Measurements from ENCODE around the gene CS.
A peak's percentile ranks its signal among the peaks of the same experiment; 100 is the strongest.
"Not testable (repeated sequence)": the region's sequence is repeated elsewhere in the genome, so short reads cannot be mapped to it uniquely, and the experiment has no call there.

The CS gene

DNA sequence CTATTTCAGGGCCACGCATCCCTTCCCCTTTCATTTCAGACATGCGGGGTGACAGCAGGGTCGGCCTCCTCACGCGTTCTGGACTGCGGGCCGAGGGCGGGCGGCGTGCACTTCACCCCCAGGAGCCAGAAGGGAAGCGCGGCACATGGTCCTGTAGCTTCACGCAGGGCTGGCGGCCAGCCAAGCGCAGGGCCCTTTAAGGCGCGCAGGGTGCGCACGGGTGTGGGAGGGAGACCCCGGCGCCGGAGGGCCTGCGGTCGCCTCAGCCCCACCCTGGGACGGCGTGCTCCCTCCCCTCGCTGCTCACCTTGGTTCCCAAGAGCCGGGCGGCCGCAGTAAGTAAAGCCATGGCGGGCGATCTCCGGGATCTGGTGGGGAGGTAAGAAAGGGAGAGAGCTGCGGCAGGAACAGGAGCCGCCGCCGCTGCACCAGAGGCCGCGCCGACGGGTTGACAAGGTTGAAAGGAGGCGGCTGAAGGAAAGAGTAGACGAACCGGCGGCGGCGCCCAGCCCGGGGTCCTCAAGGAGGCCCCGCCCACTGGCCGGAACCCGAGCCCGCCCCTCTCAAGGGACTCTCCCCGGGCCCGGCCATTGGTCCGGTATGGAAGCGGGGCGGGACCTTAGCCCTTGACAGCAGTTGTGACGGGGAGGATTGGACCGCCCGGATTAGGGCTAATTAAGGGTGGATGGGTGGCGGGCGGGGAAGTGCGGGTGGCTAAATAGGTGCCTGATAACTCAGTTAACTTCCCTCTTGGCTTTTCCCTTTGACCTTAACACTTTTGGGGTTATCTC, at the start of gene CS:
Gene CS (minus strand): TSS at position 478 of the 791 bp plus-strand sequence. CDS start 129 bp downstream, at position 349.
- peak; percentile 82 for DNase-seq (ENCODE audit: low read depth)
- peak within 1 kb of the TSS; percentile 78 for H3K4me3 ChIP-seq (ENCODE audit: low read depth, low read length)

DNA sequence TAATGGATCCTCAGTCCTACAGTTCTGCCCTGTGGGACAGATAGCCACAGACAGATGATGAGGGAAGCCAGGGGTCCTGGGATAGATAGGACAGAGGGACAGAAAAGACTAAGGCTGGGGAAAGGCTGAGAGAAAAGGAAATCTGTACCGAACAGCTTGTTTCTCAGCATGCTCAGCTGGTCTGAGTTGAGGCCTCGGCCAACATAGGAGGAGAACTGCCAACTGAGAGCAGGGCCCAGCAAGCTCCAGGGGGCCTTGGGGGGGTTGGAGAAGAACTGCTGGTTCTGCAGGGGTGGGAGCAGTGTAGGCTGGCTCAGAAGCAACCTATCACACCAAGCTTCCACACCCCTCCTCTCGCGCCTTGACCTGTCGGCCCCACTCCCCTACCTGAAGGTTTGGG, 48.6 kb upstream of the CS start:
- no peak overlapping the region for H3K4me3 ChIP-seq (ENCODE audit: low read depth, low read length)
- DNase-seq (ENCODE audit: low read depth) = no peak

DNA sequence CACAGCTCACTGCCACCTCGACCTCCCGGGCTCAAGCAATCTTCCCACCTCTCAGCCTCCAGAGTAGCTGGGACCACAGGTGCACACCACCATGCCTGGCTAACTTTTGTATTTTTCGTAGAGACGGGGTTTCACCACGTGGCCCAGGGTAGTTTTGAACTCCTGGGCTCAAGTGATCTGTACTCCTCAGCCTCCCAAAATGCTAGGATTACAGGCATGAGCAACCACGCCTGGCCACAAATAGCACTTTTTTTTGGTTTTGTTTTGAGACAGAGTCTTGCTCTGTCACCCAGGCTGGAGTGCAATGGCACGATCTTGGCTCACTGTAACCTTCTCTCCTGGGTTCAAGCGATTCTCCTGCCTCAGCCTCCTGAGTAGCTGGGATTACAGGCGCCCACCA, 47.1 kb upstream of the CS start:
- H3K4me3 ChIP-seq (ENCODE audit: low read depth, low read length); DNase-seq (ENCODE audit: low read depth): not testable (repeated sequence)

DNA sequence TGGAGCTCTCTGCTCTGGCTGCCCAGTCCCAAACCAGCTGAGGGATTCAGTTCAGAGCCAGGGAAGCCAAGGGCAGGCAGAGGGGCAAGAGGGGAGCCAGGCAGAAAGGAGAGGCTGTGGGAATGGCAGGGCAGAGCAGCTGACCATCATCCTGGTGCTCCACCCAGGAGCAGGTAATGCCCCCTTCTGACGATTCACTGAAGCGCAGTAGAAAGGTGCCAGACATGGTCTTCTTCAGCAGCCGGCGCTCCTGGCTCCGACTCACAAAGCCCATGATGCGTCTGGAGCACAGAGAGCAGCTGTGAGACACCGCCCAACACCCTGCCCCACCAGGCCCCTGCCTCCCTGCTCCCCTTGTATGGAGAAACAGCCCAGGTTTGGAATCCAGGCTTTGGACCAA, 46.5 kb upstream of the CS start:
- H3K4me3 ChIP-seq (ENCODE audit: low read depth, low read length) = no peak overlapping the region
- no peak for DNase-seq (ENCODE audit: low read depth)

DNA sequence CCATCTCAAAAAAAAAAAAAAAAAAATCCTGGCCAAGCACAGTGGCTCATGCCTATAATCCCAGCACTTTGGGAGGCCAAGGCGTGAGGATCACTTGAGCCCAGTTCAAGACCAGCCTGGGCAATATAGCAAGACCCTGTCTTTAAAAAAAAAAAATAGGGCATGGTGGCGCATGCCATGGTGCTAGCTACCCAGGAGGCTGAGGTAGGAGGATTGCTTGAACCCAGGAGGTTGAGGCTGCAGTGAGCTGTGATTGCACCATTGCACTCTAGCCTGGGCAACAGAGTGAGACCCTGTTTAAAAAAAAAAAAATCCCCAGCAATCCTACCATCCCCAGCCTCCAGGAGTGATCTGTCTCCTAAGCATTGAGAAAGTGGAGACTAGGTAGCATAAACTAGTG, 42.2 kb upstream of the CS start:
- DNase-seq (ENCODE audit: low read depth); H3K4me3 ChIP-seq (ENCODE audit: low read depth, low read length): not testable (repeated sequence)

DNA sequence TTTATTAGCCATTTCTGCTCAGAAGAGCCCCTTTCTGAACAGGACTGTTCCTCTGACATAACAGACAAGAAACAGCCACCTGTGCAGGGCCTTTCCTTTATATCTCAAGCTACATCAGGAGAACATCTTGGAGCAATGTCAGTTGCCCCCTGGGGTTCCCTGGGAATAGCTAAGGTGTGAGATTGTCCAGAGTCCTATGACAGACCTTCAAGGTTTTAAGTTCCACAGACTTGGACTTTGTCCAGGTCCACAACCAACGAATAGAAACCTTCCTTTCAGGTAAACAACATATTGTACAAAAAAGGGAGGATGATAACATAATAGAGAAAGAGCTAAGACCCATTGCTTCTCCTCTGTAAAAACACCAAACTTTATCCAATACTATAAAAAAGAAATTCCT, 41.5 kb upstream of the CS start:
- DNase-seq (ENCODE audit: low read depth) = no peak
- H3K4me3 ChIP-seq (ENCODE audit: low read depth, low read length) = no peak overlapping the region

DNA sequence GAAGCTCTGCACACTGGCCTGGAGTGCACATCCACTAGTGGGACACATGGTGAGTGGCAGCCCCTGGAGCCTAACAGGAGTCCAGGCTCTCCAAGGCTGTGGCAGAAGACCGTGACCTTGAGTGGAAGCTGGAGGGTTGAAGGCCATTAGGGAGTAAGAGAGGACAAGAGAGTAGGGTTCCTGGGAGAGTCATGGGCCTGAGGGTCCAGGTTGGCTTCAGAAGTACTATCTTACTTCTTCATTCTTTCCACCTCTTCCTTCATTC, 39.0 kb upstream of the CS start:
- H3K4me3 ChIP-seq (ENCODE audit: low read depth, low read length) = no peak overlapping the region
- no peak for DNase-seq (ENCODE audit: low read depth)

DNA sequence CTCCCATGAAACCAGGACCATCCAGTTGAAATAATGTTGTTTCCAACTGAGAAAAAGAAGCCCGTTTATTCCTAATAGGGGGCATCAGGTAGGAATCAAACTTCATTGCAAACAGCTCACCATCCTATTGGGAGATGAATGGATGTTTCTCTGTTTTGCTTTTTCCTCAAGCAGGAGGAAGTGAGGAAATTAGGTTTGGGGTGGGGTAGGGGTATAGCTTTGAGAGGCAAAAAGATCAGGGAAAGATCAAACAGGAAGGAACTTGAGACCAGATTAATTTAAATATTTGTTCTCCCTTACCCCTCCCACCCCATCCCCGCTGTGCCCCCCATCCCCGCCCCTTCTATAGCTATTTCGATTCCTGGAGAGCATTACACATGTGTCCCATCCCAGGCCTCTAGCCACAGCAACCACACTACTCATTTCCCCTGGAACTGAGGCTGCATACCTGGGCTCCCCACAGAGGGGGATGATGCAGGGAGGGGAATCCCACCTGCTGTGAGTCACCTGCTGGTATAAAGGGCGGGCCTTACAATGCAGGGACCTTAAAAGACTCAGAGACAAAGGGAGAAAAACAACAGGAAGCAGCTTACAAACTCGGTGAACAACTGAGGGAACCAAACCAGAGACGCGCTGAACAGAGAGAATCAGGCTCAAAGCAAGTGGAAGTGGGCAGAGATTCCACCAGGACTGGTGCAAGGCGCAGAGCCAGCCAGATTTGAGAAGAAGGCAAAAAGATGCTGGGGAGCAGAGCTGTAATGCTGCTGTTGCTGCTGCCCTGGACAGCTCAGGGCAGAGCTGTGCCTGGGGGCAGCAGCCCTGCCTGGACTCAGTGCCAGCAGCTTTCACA, 38.4 kb upstream of the CS start, which contains the start of gene IL23A:
Gene IL23A (plus strand): TSS at position 577 of the 850 bp plus-strand sequence. CDS start 161 bp downstream, at position 738.
- no peak for DNase-seq (ENCODE audit: low read depth)
- H3K4me3 ChIP-seq (ENCODE audit: low read depth, low read length) = no peak within 1 kb of the TSS

DNA sequence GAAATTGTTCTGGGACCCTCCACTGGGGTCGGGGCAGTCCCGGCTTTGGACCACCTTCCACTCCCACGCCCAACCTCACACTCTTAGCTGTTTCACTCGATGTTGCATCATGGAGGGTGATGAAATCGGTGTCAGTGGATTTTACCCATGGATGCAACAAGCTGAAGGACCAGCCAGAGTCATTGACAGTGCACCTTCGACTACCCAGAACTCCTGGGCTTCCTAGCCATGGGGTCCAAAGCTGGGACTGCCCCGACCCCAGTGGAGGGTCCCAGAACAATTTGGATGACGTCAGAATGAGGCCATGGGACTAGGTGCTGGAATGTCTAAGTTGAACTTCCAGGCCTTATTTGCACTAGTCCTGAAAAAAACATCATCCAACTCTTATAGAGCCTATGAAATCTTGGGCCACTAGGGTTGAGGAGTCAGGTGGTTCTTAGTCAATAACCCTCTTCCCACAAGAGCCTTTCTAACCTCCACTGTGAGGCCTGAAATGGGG, 37.7 kb upstream of the CS start:
- DNase-seq (ENCODE audit: low read depth) = no peak
- H3K4me3 ChIP-seq (ENCODE audit: low read depth, low read length) = no peak overlapping the region

DNA sequence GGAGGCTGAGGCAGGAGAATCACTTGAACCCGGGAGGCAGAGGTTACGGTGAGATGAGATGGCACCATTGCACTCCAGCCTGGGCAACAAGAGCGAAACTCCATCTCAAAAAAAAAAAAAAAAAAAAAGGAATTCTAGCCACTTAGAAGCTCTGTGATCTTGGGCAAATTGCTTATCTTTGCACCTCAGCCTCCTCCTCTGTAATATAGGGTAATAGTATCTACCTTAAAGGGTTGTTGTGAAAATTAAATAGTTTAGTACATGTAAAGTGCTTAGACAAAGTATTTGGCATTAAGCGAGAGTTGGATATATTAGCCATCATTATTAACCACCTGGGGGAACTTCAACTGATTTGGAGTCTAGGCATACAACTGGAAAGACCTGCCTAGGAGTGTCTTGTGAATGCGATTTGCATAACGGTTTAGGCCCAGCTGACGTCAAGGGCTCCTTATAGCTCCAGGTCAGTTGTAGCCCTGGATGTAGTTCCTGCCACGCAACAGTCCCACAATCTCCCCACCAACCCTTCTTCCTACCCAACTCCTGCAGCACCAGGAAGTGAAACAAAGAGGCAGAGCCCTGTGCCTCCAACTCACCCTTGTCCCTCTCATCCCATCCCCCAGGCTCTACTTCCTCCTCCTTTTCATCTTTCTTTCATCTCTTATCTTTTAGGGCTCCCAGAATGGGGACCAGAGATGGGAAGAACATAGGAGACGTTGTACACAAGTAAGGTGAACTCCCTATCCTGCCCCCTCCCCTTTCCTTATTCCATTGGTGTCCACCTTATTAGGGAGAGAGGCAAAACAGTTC, 36.4 kb upstream of the CS start:
- no peak for DNase-seq (ENCODE audit: low read depth)
- H3K4me3 ChIP-seq (ENCODE audit: low read depth, low read length) = no peak overlapping the region

DNA sequence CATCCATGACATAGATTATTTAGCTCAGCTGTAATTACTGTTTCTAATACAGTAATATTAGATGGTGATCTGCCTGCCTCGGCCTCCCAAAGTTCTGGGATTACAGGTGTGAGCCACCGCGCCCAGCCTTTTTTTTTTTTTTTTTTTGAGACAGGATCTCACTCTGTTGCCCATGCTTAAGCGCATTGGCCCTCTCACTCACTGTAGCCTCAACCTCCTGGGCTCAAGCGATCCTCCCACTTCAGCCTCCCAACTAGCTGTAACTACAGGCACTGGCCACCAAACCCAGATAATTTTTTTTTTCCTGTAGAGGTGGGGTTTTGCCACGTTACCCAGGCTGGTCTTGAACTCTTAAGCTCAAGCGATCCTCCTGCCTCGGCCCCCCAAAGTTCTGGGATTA, 35.4 kb upstream of the CS start:
- not testable (repeated sequence) for H3K4me3 ChIP-seq (ENCODE audit: low read depth, low read length); DNase-seq (ENCODE audit: low read depth)

DNA sequence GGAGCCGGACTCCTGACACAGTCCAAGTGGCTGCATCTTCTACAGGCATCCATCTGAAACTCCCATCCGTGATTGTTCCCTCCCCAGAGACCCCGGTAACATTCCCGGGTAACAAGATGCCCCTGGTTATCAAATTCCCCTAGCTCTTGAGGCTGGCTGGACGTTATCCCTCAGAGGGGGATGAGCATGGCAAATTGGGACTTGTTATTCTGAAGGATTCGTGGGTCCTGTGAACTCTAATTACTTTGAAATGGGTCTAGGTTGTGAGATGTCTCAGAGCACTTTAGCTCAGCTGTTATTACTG, 34.3 kb upstream of the CS start:
- DNase-seq (ENCODE audit: low read depth) = no peak
- peak overlapping the region; percentile 63 for H3K4me3 ChIP-seq (ENCODE audit: low read depth, low read length)

DNA sequence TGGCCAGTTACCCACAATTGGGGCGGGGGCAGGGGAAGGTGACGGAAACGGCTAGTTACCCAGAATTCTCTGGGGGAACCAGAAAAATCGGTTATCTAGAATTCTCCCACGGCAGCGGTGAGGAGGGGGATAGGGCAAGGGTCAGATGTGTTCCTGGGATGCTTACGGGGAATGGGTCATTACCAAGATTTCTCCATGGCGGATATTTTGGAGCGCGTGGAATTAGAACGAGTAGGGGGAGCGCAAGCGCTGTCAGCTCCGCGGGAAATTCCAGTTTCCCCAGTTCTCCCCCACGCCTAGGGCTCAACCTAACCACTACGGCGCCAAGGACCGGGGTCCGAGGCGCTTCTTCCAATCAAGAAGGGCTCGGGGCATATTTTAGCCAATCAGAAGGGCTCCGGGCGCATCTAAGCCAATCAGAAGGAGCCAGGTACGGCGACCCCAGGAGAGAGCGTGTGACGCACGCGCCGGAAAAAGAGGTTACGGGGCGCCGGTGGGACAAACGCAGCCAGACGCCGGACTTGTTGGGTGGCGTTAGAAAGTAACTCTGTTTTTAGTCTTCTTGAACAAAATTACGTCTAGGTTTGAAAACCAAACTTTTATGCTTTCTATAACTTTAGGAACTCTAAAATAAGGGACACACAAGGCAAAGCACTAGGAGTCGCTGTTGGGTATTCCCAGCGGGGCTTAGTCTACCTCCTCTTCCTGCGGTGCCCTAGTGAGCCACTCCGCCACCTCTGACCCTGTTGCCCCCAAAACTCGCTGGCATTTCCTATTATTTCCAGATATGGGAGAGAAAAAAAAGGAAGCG, 33.8 kb upstream of the CS start, which contains the start of gene PAN2:
Gene PAN2 (minus strand): TSS at position 322 of the 811 bp plus-strand sequence. CDS start 906 bp downstream, outside the sequence.
- DNase-seq (ENCODE audit: low read depth) = peak; percentile 92

DNA sequence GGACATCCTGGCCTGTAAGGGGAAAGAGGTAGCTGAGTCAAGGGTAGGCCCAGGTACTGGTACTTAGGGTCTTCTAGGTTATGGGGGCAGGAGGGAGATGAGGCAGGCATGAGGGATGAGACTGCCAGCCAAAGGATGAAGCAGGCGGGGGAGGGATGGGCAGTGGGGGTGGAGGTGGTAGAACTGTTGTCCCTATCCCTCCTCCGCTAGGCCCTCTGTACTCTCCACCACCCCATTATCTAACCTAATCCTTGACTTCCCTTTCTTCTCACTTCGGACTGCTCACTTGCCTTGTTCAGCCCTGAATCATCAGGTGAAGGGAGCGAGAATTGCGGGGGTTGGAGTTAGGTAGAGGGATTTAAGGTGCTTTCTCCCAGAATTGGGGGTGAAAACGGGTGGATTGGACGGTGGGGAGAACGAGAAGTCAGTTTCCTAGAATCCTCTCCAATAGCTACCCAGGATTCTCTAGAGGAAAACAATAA, 33.1 kb upstream of the CS start:
- DNase-seq (ENCODE audit: low read depth) = no peak
- peak overlapping the region; percentile 63 for H3K4me3 ChIP-seq (ENCODE audit: low read depth, low read length)

More for the DNA sequence above, 33.8 kb upstream of the CS start, which contains the start of gene PAN2:
- H3K4me3 ChIP-seq (ENCODE audit: low read depth, low read length) = peak within 1 kb of the TSS; percentile 63

DNA sequence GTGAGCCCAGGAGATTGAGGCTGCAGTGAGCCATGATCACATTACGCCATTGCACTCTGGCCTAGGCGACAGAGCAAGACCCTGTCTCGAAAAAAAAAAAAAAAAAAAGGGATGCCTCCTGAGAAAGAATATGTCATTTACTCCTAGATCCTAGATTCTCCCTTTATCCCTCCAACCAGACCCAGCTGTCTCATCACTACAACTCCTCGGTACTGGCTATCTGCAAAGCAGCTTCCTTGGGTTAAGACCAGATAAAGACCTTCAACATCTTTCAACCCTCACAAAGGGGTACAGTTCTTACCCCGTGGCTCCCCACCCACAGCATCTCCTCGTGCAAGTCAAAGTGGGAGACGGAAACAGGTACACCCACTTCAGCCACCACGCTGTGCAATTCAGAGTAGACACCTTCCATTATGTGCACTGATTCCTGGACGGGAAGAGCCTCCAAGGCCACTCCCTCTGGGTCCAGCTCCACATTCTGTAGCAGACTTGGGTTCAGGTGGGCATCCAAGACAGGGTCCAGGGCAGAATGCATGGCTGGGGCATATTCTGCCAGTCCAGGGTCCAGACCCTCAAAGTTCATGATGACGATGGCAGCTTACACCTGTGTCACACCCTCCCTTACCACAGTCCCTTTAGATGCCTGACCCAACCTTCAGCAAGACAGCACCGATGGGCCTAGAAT, 32.5 kb upstream of the CS start:
- H3K4me3 ChIP-seq (ENCODE audit: low read depth, low read length) = peak overlapping the region; percentile 63
- DNase-seq (ENCODE audit: low read depth) = no peak

DNA sequence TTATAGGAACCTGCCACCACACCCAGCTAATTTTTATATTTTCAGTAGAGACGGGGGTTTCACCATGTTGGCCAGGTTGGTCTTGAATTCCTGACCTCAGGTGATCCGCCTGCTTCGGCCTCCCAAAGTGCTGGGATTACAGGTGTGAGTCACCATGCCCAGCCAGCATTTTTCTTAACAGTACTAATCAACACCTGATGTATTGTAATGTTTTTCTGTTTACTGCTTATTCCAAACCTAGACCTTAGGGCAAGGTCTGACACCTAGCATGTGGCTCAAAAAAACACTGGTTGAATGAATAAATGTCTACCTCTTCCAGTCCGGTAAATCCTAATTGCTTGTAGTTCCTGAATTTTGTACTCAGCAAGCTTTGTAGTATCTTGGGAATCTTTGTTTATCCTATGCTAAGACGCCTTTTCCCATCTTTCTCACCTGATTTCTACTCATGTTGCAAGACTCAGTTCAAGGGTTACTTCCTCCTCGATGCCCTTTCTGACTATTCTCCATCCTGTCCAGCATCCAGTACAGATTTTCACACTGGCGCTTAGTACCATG, 30.9 kb upstream of the CS start:
- no peak overlapping the region for H3K4me3 ChIP-seq (ENCODE audit: low read depth, low read length)
- DNase-seq (ENCODE audit: low read depth) = no peak

DNA sequence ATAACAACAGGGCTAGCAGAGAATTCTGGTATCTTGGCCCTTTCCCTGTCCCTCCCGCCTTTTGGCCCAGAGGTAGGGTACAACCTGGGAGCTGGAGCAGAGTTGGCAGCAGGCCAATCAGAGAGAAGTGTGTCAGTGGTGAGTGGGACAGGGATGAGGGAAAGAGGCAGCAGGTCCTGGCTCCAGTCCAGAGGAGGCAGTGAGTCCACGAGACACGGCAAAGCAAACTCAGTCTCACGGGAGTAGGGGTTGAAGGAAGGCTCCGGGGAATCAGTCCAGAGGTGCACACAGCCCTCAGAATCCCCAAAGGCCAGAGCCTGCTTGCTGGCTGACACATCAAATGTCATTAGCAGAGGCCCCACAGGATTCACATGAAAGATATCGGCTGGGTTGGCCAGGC, 26.4 kb upstream of the CS start:
- DNase-seq (ENCODE audit: low read depth) = no peak
- H3K4me3 ChIP-seq (ENCODE audit: low read depth, low read length) = no peak overlapping the region

DNA sequence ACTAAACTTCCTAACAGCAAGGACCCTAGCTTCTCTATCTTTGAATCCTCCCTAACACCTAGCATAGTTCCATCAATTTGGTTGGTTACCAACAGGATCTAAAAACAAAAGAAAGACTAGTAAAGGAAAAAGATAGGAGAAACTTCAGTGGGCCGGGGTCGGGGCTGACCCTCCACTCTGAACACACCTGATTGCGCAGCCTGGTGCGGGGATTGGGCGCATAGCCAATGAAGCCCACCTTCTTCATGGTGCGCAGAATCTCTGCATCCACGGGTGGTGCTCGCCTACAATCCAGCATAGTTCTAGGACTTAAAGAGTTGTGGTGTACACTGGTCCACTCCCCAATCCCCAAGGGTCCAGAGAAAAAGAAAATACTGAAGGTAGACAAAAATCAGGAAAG, 26.0 kb upstream of the CS start:
- H3K4me3 ChIP-seq (ENCODE audit: low read depth, low read length) = no peak overlapping the region

More for the DNA sequence above, 26.0 kb upstream of the CS start:
- DNase-seq (ENCODE audit: low read depth) = no peak

Data from skeletal muscle cell (primary cell).